Suprapubic skin (tissue), 4 donors: ENCODE measurements around the gene BTN1A1. TPM values are rescaled to one million over a fixed set of nuclear protein-coding genes. Genes with fewer than 3 reads are reported as not detected.

Source experiments
- DNase-seq, 2 donors: peaks; one replicate each; pipeline ENCODE4 v3.0.0-alpha.2; 2019; ENCODE audit warnings: low spot score in 2 of 2
- H3K27ac ChIP-seq: fragments of 200-600 bp; sonication (generic); one replicate; pipeline ENCODE4 v1.5.1; 2019
- H3K27me3 ChIP-seq: fragments of 200-600 bp; sonication (generic); one replicate; pipeline ENCODE4 v1.5.1; 2019
- H3K36me3 ChIP-seq: fragments of 200-600 bp; sonication (generic); one replicate; pipeline ENCODE4 v1.5.1; 2019
- H3K4me1 ChIP-seq: fragments of 200-600 bp; sonication (generic); one replicate; pipeline ENCODE4 v1.5.1; 2019
- H3K4me3 ChIP-seq: fragments of 200-600 bp; sonication (generic); one replicate; pipeline ENCODE4 v1.5.1; 2019; ENCODE audit warnings: mild to moderate bottlenecking
- H3K9me3 ChIP-seq: fragments of 200-600 bp; sonication (generic); one replicate; pipeline ENCODE4 v1.5.1; 2019
- CTCF ChIP-seq, 2 donors: fragments of 200-600 bp in 1 of 2; fragments of 450-650 bp in 1 of 2; sonication (generic) in 1 of 2; IDR thresholded peaks; one replicate each; pipeline ENCODE4 v1.5.1; 2016 to 2019; ENCODE audit warnings: antibody characterized with exemption in 2 of 2, mild to moderate bottlenecking in 1 of 2, moderate library complexity in 1 of 2
- EP300 ChIP-seq: sonication (generic); formaldehyde crosslinking; IDR thresholded peaks from one replicate; pipeline ENCODE4 v1.6.1; 2017; ENCODE audit warnings: antibody characterized with exemption
- POLR2A ChIP-seq, 2 donors: fragments of 450-650 bp; IDR thresholded peaks; one replicate each; pipeline ENCODE4 v1.6.1; 2017; ENCODE audit warnings: antibody characterized with exemption in 2 of 2, mild to moderate bottlenecking in 2 of 2, moderate library complexity in 2 of 2
- POLR2AphosphoS5 ChIP-seq, 3 donors: sonication (generic); formaldehyde crosslinking; IDR thresholded peaks; one replicate each; pipeline ENCODE4 v1.6.1; 2017; ENCODE audit warnings: antibody characterized with exemption in 3 of 3
- WGBS: methylation state at CpG from one replicate; pipeline ENCODE4 v1.1.5; 2018; 5-methylcytosine and 5-hydroxymethylcytosine counted together
- total RNA-seq, 4 donors: library from RNA; depleted of rRNA; stranded (reverse); fragments of >200 nt; gene quantifications; one replicate each; pipeline ENCODE4 v1.1.0, GENCODE V29; 2016

BTN1A1 gene
- total RNA-seq, 4 donors from 2014 or later = not detected

- no peak overlapping the region for H3K4me3 ChIP-seq
- no peak for TF ChIP-seq POLR2A (IDR thresholded peaks at IDR 0.05)
- no peak for TF ChIP-seq POLR2AphosphoS5 (IDR thresholded peaks at IDR 0.05)
- TF ChIP-seq EP300 = no peak
- no peak for TF ChIP-seq CTCF (IDR thresholded peaks at IDR 0.05)
- H3K9me3 ChIP-seq = no peaks in the 10 kb centered on the region
- H3K27me3 ChIP-seq = no peaks in the 10 kb centered on the region
- H3K4me1 ChIP-seq = peaks cover 32% of the 10 kb centered on the region
- H3K36me3 ChIP-seq = no peaks in the 10 kb centered on the region
- H3K27ac ChIP-seq = no peak overlapping the region
- whole genome bisulfite sequencing = 92% methylated on average over 10 of the region's 10 CpGs
- DNase-seq = no peak
Measured at GRCh38 chr6:26552205-26552604, 52.1 kb downstream of the BTN1A1 start.

DNA sequence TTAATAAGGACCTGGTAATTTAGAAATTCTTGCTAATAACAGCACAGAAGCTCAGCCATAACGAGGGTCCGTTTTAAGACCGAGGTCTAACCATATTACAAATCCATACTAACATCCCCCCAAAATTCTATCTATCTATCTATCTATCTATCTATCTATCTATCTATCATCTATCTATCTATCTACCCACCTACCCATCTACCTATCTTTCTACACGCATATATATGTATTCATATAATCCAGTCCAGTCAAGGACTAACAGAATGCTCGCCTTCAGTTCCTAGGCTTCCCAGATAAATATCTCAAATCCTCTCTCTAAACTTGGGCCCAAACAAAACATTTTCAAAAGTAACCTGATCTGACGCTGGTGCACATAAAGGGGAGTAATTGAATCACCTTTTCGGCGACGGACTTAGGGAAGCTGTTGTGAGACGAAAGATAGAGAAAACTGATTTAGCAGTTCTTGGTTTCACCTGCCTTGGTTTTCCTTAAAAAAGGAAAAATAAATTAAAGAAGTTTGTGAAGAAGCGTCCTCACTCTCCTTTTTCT, 52.6 kb downstream of the BTN1A1 start:
- DNase-seq = no peak
- Histone ChIP-seq H3K27ac (no peak overlapping the region), H3K4me3 (peak overlapping the region; percentile 41), H3K36me3 (no peaks in the 10 kb centered on the region), H3K9me3 (no peaks in the 10 kb centered on the region), H3K27me3 (no peaks in the 10 kb centered on the region), H3K4me1 (peaks cover 32% of the 10 kb centered on the region)
- TF ChIP-seq POLR2AphosphoS5 (IDR thresholded peaks at IDR 0.05) = no peak
- WGBS = 53% methylated on average over 11 of the region's 11 CpGs

GRCh38 chr6:26553264-26553634, 53.1 kb downstream of the BTN1A1 start:
- peak overlapping the region; percentile 28 for H3K27ac ChIP-seq
- WGBS = under 1% methylated on average over 13 of the region's 13 CpGs
- no peaks in the 10 kb centered on the region for H3K36me3 ChIP-seq
- H3K4me1 ChIP-seq = peaks cover 32% of the 10 kb centered on the region
- peak overlapping the region; percentile 41 for H3K4me3 ChIP-seq
- DNase-seq = no peak
- H3K27me3 ChIP-seq = no peaks in the 10 kb centered on the region
- no peaks in the 10 kb centered on the region for H3K9me3 ChIP-seq
- TF ChIP-seq CTCF (IDR thresholded peaks at IDR 0.05) = no peak
- no peak for TF ChIP-seq POLR2A (IDR thresholded peaks at IDR 0.05)
- TF ChIP-seq POLR2AphosphoS5 (IDR thresholded peaks at IDR 0.05) = no peak
- TF ChIP-seq EP300 = no peak

GRCh38 chr6:26553635-26554446, 53.7 kb downstream of the BTN1A1 start:
- Histone ChIP-seq H3K36me3 (no peaks in the 10 kb centered on the region), H3K27ac (peak overlapping the region; percentile 28), H3K4me1 (peaks cover 32% of the 10 kb centered on the region), H3K9me3 (no peaks in the 10 kb centered on the region), H3K27me3 (no peaks in the 10 kb centered on the region), H3K4me3 (peak overlapping the region; percentile 41)
- TF ChIP-seq POLR2A (IDR thresholded peaks at IDR 0.05) (no peak), POLR2AphosphoS5 (IDR thresholded peaks at IDR 0.05) (peak in 1 of 3 donors; percentile 64), CTCF (IDR thresholded peaks at IDR 0.05) (no peak)
- peak in 1 of 2 donors; percentile 89 for DNase-seq
- 1% methylated on average over 19 of the region's 19 CpGs for WGBS

DNA sequence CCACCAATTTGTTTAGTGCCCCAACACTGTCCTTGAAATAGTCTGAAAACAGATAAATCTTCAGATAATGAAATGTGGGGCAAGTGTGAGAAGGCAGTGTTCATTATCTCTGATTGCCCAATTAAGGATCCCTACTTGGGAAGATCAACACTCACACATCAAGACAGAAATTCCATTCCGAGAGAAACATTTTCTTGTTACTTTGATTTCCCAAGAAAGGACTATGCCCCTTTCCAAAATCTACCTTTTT, 54.3 kb downstream of the BTN1A1 start:
- no peaks in the 10 kb centered on the region for H3K36me3 ChIP-seq
- peak overlapping the region; percentile 41 for H3K4me3 ChIP-seq
- H3K4me1 ChIP-seq = peaks cover 32% of the 10 kb centered on the region
- TF ChIP-seq CTCF (IDR thresholded peaks at IDR 0.05) = no peak
- TF ChIP-seq POLR2AphosphoS5 (IDR thresholded peaks at IDR 0.05) = no peak
- TF ChIP-seq POLR2A (IDR thresholded peaks at IDR 0.05) = no peak
- no peak for TF ChIP-seq EP300
- no peak for DNase-seq
- H3K27me3 ChIP-seq = no peaks in the 10 kb centered on the region
- H3K9me3 ChIP-seq = no peaks in the 10 kb centered on the region
- H3K27ac ChIP-seq = peak overlapping the region; percentile 21
- WGBS = 21% methylated on average over 1 of the region's 1 CpG
